GM12878 (cell line): ENCODE measurements around the gene SLC39A11. TPM values are rescaled to one million over a fixed set of nuclear protein-coding genes. Genes with fewer than 3 reads are reported as not detected.

Experiments
- ATAC-seq: fragments of 200-7000 bp; cut with Tn5 transposase; 3 replicates; pipeline ENCODE4 v1.9.1; 2020; ENCODE audit warnings: mild to moderate bottlenecking, moderate library complexity
- BruUV-seq: library from RNA; stranded (reverse); fragments of 400-500 nt; replicated peaks from 2 replicates; lab custom pipeline; 2021; lab: Mats Ljungman, UMichigan
- CTCF ChIA-PET: fragments of 300-600 bp; sonication (Branson Sonifier 250); formaldehyde crosslinking; extraction: SDS; loops from one replicate; lab custom pipeline; 2021; ENCODE audit warnings: inconsistent platforms; lab: Yijun Ruan, JAX
- POLR2A ChIA-PET: fragments of 350-600 bp; formaldehyde crosslinking; extraction: SDS; loops from one replicate; lab custom pipeline; 2021; ENCODE audit warnings: inconsistent platforms; lab: Charles Lee
- RAD21 ChIA-PET: fragments of 300-600 bp; sonication (Branson Sonifier 250); formaldehyde crosslinking; loops from one replicate; lab custom pipeline; 2023; ENCODE audit warnings: antibody characterized with exemption; ENCODE audit not compliant: unreplicated experiment; lab: Charles Lee
- SMC1A ChIA-PET: fragments of 300-600 bp; sonication (Branson Sonifier 250); formaldehyde crosslinking; loops from one replicate; lab custom pipeline; 2023; ENCODE audit not compliant: unreplicated experiment, uncharacterized antibody; lab: Charles Lee
- DNase-seq: peaks from one replicate; pipeline ENCODE4 v3.0.0-alpha.2; 2011; ENCODE audit warnings: low read depth, low spot score
- FAIRE-seq: peaks from 3 replicates; lab custom pipeline; 2011; peaks lifted over from hg19 to GRCh38; lab: Jason Lieb, UNC
- H2AFZ ChIP-seq: 2 replicates; pipeline ENCODE4 v1.6.0; 2011; ENCODE audit warnings: low read depth, low read length, control low read depth; ENCODE audit not compliant: control insufficient read depth
- H3K27ac ChIP-seq: 2 replicates; pipeline ENCODE4 v1.5.1; 2011; ENCODE audit warnings: control low read depth; ENCODE audit not compliant: control insufficient read depth, insufficient read depth
- H3K27me3 ChIP-seq, 2 experiments: replicated peaks in 1 of 2; 2 replicates each; pipeline versions ENCODE4 v1.6.0 to v1.6.1; 2011; ENCODE audit warnings: low read length in 1 of 2; ENCODE audit not compliant: control insufficient read depth in 2 of 2, insufficient read depth in 2 of 2
- H3K36me3 ChIP-seq, 2 experiments: 2 replicates each; pipeline ENCODE4 v1.5.1; 2011; ENCODE audit warnings: low read length in 1 of 2; ENCODE audit not compliant: control insufficient read depth in 2 of 2, insufficient read depth in 2 of 2
- H3K4me1 ChIP-seq: 2 replicates; pipeline ENCODE4 v1.6.1; 2011; ENCODE audit warnings: mild to moderate bottlenecking, low read length, moderate library complexity, mixed read lengths; ENCODE audit not compliant: control insufficient read depth, insufficient read depth
- H3K4me2 ChIP-seq: 2 replicates; pipeline ENCODE4 v1.6.0; 2011; ENCODE audit warnings: control low read depth; ENCODE audit not compliant: control insufficient read depth, insufficient read depth
- H3K4me3 ChIP-seq: fragments of 200-600 bp; sonication (generic); 2 replicates; pipeline ENCODE4 v1.5.1; 2016
- H3K79me2 ChIP-seq: 2 replicates; pipeline ENCODE4 v1.6.0; 2011; ENCODE audit warnings: low read length; ENCODE audit not compliant: control insufficient read depth, insufficient read depth
- H3K9ac ChIP-seq: 2 replicates; pipeline ENCODE4 v1.8.0; 2011; ENCODE audit warnings: low read length, control low read depth, mixed read lengths; ENCODE audit not compliant: control insufficient read depth, insufficient read depth
- H3K9me3 ChIP-seq: replicated peaks from 3 replicates; pipeline ENCODE4 v1.5.1; 2011; ENCODE audit warnings: mild to moderate bottlenecking, low read length; ENCODE audit not compliant: control insufficient read depth, insufficient read depth
- H4K20me1 ChIP-seq: 2 replicates; pipeline ENCODE4 v1.6.0; 2011; ENCODE audit not compliant: control insufficient read depth, insufficient read depth
- CEBPZ ChIP-seq: fragments of 150-350 bp; IDR thresholded peaks from 2 replicates; pipeline ENCODE4 v1.6.1; 2016; ENCODE audit warnings: low read depth, low read length
- CREB1 ChIP-seq: IDR thresholded peaks from 2 replicates; pipeline ENCODE4 v1.6.1; 2012; ENCODE audit warnings: low read depth, mild to moderate bottlenecking, inconsistent platforms
- EED ChIP-seq: sonication (generic); IDR thresholded peaks from 2 replicates; pipeline ENCODE4 v1.6.1; 2016; ENCODE audit warnings: antibody characterized with exemption, low read depth
- JUNB ChIP-seq: IDR thresholded peaks from 2 replicates; pipeline ENCODE4 v1.6.1; 2016; ENCODE audit warnings: antibody characterized with exemption, mild to moderate bottlenecking
- MYC ChIP-seq: IDR thresholded peaks from 2 replicates; pipeline ENCODE4 v1.6.1; 2011; ENCODE audit warnings: mild to moderate bottlenecking, low read length, moderate library complexity, inconsistent platforms; ENCODE audit not compliant: insufficient read depth, insufficient replicate concordance, insufficient read length, severe bottlenecking
- RUNX3 ChIP-seq: IDR thresholded peaks from 2 replicates; pipeline ENCODE4 v1.6.1; 2012; ENCODE audit warnings: low read length, inconsistent platforms
- TCF12 ChIP-seq: IDR thresholded peaks from 2 replicates; pipeline ENCODE4 v1.6.1; 2011; ENCODE audit warnings: low read depth, mild to moderate bottlenecking, low read length
- ZBTB4 ChIP-seq: fragments of 450-650 bp; formaldehyde crosslinking; IDR thresholded peaks from 2 replicates; pipeline ENCODE4 v1.4.0; 2022; ENCODE audit warnings: mild to moderate bottlenecking, moderate library complexity
- WGBS: methylation state at CpG from one replicate; pipeline ENCODE4 v1.1.6; 2016; ENCODE audit warnings: low lambda C conversion rate; ENCODE audit not compliant: insufficient replicate concordance, insufficient coverage; ENCODE audit errors: missing lambda C conversion rate; 5-methylcytosine and 5-hydroxymethylcytosine counted together
- in situ Hi-C: fragments of 300-500 bp; cut with MboI; formaldehyde crosslinking; loops from 9 replicates; pipeline ENCODE4 v1.14.3; 2018; ENCODE audit warnings: mixed read lengths
- intact Hi-C: fragments of 100-400 bp; cut with micrococcal nuclease; formaldehyde crosslinking; loops from one replicate; pipeline ENCODE4 v1.14.2; 2022; ENCODE audit not compliant: unreplicated experiment
- polyA plus RNA-seq, 11 experiments: library from polyadenylated mRNA; depleted of rRNA in 4 of 11; unstranded in 6 of 11; stranded (reverse) in 5 of 11; fragments of >200 nt; fragmentation: Nextera tagmentation in 4 of 11; fragmentation: Illumina TruSeq in 1 of 11; extraction: Ambion mirVana in 4 of 11; extraction: Trizol in 1 of 11; gene quantifications; 1 replicate in 1 of 11; 2 replicates in 10 of 11; pipeline versions ENCODE4 v1.2.1 to v1.2.3, GENCODE V29; 2011 to 2016; ENCODE audit warnings: inconsistent platforms in 2 of 11, missing spikeins in 2 of 11, low read depth in 1 of 11
- total RNA-seq, 4 experiments: library from RNA; depleted of rRNA in 3 of 4; stranded (reverse); fragments of >200 nt in 3 of 4; fragmentation: Illumina TruSeq in 1 of 4; extraction: Trizol in 1 of 4; gene quantifications; 2 replicates each; pipeline versions ENCODE4 v1.2.1 to v1.2.3, GENCODE V29; 2013 to 2021

Gene SLC39A11
- total and polyA plus RNA-seq, 10 of the 15 experiments (the other 5 are each of a cell fraction or from before 2014, with no cell fraction given) = 8.6 to 23.8 (median 14.0) TPM

DNA sequence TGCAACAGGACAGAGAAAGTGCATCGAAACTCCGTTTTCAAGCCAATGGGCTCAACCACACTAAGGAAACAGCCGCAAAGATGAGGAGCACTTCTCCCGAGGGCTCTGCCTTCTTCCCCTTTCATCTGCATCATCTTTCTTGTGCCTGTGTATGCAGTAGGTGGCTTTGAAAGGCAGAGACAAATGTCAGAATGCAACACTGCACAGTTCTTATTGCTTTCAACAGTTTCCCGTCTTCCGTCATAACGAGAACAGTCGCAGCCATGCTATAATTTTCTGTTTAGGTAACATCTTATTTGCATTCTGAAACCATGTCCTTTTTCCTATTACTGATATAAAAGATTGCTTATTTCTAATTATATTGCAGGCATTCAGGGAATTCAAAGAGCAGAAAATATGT is 205.2 kb downstream of the SLC39A11 start:
- POLR2A ChIA-PET = no interaction called here
- no peak for ATAC-seq
- 0 out of 2 replicates have a peak overlapping the region, but pooled peaks have one; percentile 3 for H3K4me2 ChIP-seq
- H3K27ac ChIP-seq = no peak overlapping the region
- H3K36me3 ChIP-seq = no peaks in the 10 kb centered on the region; a peak in 1 of 4 replicates
- FAIRE-seq = peak; percentile 41
- H2AFZ ChIP-seq = no peak overlapping the region
- WGBS = 1% methylated on average over 8 of the region's 8 CpGs
- no peak for TF ChIP-seq MYC
- TF ChIP-seq JUNB = peak; percentile 44; the same call in 1 of the 2 replicates
- TF ChIP-seq EED = 0 out of 2 replicates have a peak, but pooled peaks have one; percentile 17
- no peak for TF ChIP-seq CEBPZ
- no peak for TF ChIP-seq TCF12
- 0 out of 2 replicates have a peak, but pooled peaks have one; percentile 36 for TF ChIP-seq CREB1
- TF ChIP-seq ZBTB4 = no peak
- peak; percentile 42; the same call in 1 of the 2 replicates for TF ChIP-seq RUNX3
- SMC1A ChIA-PET = no interaction called here
- in situ Hi-C loops = no loop called here
- intact Hi-C loops = no loop called here
- no TSS peak for BruUV-seq
- H4K20me1 ChIP-seq = no peaks in the 10 kb centered on the region
- no peak overlapping the region for H3K4me3 ChIP-seq
- no peak for DNase-seq
- CTCF ChIA-PET = no interaction called here
- no peak overlapping the region for H3K9ac ChIP-seq
- no peaks in the 10 kb centered on the region; the same call in 2 of the 3 replicates for H3K9me3 ChIP-seq
- no peaks in the 10 kb centered on the region for H3K27me3 ChIP-seq
- H3K79me2 ChIP-seq = no peaks in the 10 kb centered on the region
- RAD21 ChIA-PET = no interaction called here
- H3K4me1 ChIP-seq = no peaks in the 10 kb centered on the region
